ENCODE data around the gene UVRAG. TPM values are rescaled to one million over a fixed set of nuclear protein-coding genes. Genes with fewer than 3 reads are reported as not detected.

The UVRAG gene
- total RNA-seq, 1 experiment from 2014 or later = 29.5 TPM

DNA sequence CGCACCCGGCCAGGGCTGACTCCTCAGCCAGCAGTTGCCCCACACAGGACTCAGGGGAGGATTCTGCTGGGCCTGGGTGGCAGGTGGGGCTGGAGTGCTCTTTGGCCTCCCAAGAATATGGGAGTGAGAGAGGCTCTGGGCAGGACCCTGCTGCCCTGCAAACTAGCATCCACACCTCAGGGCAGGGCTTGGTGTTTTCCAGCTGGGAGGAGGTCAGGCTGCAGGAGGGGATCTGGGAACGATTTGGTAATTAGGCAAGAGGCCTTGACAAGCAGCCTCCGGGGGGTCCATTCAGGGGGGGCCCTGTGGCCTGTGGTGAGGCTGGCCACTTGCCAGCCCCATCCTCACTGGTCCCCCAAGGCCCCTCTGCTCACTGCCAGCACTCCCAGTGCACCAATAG, 355.5 kb downstream of the UVRAG start:
- no peaks in the 10 kb centered on the region for H3K9me3 ChIP-seq (ENCODE audit: control insufficient read depth, insufficient read depth, low read depth, low read length)
- BruUV-seq (replicated peaks) = no TSS peak
- no peaks in the 10 kb centered on the region for H3K4me1 ChIP-seq (ENCODE audit: control insufficient read depth, insufficient read depth, low read length)
- H3K27me3 ChIP-seq (ENCODE audit: control insufficient read depth, insufficient read depth, low read length) = no peaks in the 10 kb centered on the region
- H3K36me3 ChIP-seq (ENCODE audit: control insufficient read depth, insufficient read depth, low read length) = no peaks in the 10 kb centered on the region
- DNase-seq (ENCODE audit: low read depth, low spot score) = no peak
- ChIA-PET CTCF (no interaction called here), POLR2A (no interaction called here)
- no peak for ATAC-seq
- in situ Hi-C loops (cut with HindIII; ENCODE audit: low pct_unique_long_range_greater_than_20kb, low sequenced_read_pairs) = no loop called here
- TF ChIP-seq, protein P1, sequence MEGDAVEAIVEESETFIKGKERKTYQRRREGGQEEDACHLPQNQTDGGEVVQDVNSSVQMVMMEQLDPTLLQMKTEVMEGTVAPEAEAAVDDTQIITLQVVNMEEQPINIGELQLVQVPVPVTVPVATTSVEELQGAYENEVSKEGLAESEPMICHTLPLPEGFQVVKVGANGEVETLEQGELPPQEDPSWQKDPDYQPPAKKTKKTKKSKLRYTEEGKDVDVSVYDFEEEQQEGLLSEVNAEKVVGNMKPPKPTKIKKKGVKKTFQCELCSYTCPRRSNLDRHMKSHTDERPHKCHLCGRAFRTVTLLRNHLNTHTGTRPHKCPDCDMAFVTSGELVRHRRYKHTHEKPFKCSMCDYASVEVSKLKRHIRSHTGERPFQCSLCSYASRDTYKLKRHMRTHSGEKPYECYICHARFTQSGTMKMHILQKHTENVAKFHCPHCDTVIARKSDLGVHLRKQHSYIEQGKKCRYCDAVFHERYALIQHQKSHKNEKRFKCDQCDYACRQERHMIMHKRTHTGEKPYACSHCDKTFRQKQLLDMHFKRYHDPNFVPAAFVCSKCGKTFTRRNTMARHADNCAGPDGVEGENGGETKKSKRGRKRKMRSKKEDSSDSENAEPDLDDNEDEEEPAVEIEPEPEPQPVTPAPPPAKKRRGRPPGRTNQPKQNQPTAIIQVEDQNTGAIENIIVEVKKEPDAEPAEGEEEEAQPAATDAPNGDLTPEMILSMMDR (IDR thresholded peaks at IDR 0.05) = no peak
- TF ChIP-seq POLR2AphosphoS5 (IDR thresholded peaks at IDR 0.05; ENCODE audit: low read depth, low read length) (no peak), TCF7L2 (IDR thresholded peaks at IDR 0.05; ENCODE audit: low read depth, low read length) (no peak), REST (IDR thresholded peaks at IDR 0.05; ENCODE audit: insufficient read depth in 1 of 2, low read depth in 2 of 2, low read length in 1 of 2) (no peak), SIN3A (IDR thresholded peaks at IDR 0.05; ENCODE audit: borderline replicate concordance, insufficient read depth, low read depth, low read length) (no peak)
- intact Hi-C loops (cut with micrococcal nuclease; ENCODE audit: unreplicated experiment) = no loop called here
- H3K27ac ChIP-seq (ENCODE audit: low read length) = no peak overlapping the region
- H3K4me3 ChIP-seq (ENCODE audit: low read depth in 2 of 2, low read length in 2 of 2) = no peak overlapping the region

DNA sequence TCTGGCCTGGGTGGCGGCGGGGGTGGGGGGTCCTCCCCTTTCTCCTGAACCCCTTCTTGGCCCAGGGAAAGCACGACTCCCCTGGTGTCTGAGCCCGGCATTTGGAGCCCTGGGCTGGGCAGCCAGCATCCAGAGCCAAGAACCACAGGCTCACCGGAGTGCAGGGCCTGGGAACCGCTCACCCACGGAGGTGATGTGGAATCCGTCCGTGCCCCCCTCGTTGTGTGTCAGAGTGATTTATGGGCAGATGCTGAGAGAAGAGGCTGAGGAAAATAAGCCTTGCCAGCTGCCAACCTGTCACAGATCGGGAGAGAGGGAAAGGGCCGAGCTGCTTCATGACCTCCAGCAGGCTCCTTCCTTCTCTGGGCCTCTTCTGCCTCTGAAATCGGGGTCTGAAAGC, 357.6 kb downstream of the UVRAG start:
- ChIA-PET CTCF (no interaction called here), POLR2A (no interaction called here)
- in situ Hi-C loops (cut with HindIII; ENCODE audit: low pct_unique_long_range_greater_than_20kb, low sequenced_read_pairs) = no loop called here
- Histone ChIP-seq H3K27me3 (ENCODE audit: control insufficient read depth, insufficient read depth, low read length) (no peaks in the 10 kb centered on the region), H3K9me3 (ENCODE audit: control insufficient read depth, insufficient read depth, low read depth, low read length) (no peaks in the 10 kb centered on the region), H3K4me1 (ENCODE audit: control insufficient read depth, insufficient read depth, low read length) (no peaks in the 10 kb centered on the region), H3K4me3 (ENCODE audit: low read depth in 2 of 2, low read length in 2 of 2) (no peak overlapping the region), H3K36me3 (ENCODE audit: control insufficient read depth, insufficient read depth, low read length) (no peaks in the 10 kb centered on the region), H3K27ac (ENCODE audit: low read length) (no peak overlapping the region)
- no TSS peak for BruUV-seq (replicated peaks)
- ATAC-seq (no peak), DNase-seq (ENCODE audit: low read depth, low spot score) (no peak)
- intact Hi-C loops (cut with micrococcal nuclease; ENCODE audit: unreplicated experiment) = no loop called here
- TF ChIP-seq, protein P1 (IDR thresholded peaks at IDR 0.05) = no peak

GRCh38 chr11:76173663-76174062, 358.7 kb downstream of the UVRAG start:
- DNase-seq (ENCODE audit: low read depth, low spot score) = no peak
- no TSS peak for BruUV-seq (replicated peaks)
- ChIA-PET POLR2A (no interaction called here), CTCF (interaction anchor here (0.5 kb wide), 1 partner anchor 202 kb away, joined by 3 read pairs; no protein-coding TSS in a partner anchor)
- no peak overlapping the region for H3K27ac ChIP-seq (ENCODE audit: low read length)
- no peaks in the 10 kb centered on the region for H3K9me3 ChIP-seq (ENCODE audit: control insufficient read depth, insufficient read depth, low read depth, low read length)
- intact Hi-C loops (cut with micrococcal nuclease; ENCODE audit: unreplicated experiment) = no loop called here
- TF ChIP-seq, protein P1 (IDR thresholded peaks at IDR 0.05) = no peak
- no peak for TF ChIP-seq SIN3A (IDR thresholded peaks at IDR 0.05; ENCODE audit: borderline replicate concordance, insufficient read depth, low read depth, low read length)
- no peak overlapping the region for H3K4me3 ChIP-seq (ENCODE audit: low read depth in 2 of 2, low read length in 2 of 2)
- in situ Hi-C loops (cut with HindIII; ENCODE audit: low pct_unique_long_range_greater_than_20kb, low sequenced_read_pairs) = no loop called here
- H3K27me3 ChIP-seq (ENCODE audit: control insufficient read depth, insufficient read depth, low read length) = no peaks in the 10 kb centered on the region
- ATAC-seq = no peak
- H3K4me1 ChIP-seq (ENCODE audit: control insufficient read depth, insufficient read depth, low read length) = no peaks in the 10 kb centered on the region
- no peaks in the 10 kb centered on the region for H3K36me3 ChIP-seq (ENCODE audit: control insufficient read depth, insufficient read depth, low read length)

All from Panc1 (cell line).